Naive B cell (primary cell): Measurements from ENCODE around the gene ASPG. TPM values are rescaled to one million over a fixed set of nuclear protein-coding genes. Genes with fewer than 3 reads are reported as not detected.

Source experiments
- ATAC-seq, 2 donors: fragments of 150-1000 bp; cut with Tn5 transposase; 2 replicates each; pipeline ENCODE4 v1.10.0; 2021; ENCODE audit warnings: low read depth in 2 of 2, mild to moderate bottlenecking in 2 of 2, moderate library complexity in 2 of 2
- DNase-seq: peaks from one replicate; pipeline ENCODE4 v3.0.0; 2022
- H3K27ac Mint-ChIP-seq, 6 donors: one replicate each; pipeline ENCODE4 v1.8.0; 2020 to 2022; ENCODE audit warnings: mild to moderate bottlenecking in 6 of 6, mixed read lengths in 6 of 6, moderate library complexity in 5 of 6, inconsistent platforms in 2 of 6
- H3K27me3 Mint-ChIP-seq, 3 donors: one replicate each; pipeline ENCODE4 v1.8.0; 2021 to 2022; ENCODE audit warnings: mixed read lengths in 3 of 3, mild to moderate bottlenecking in 1 of 3
- H3K36me3 Mint-ChIP-seq, 2 donors: one replicate each; pipeline ENCODE4 v1.8.0; 2020 to 2022; ENCODE audit warnings: mixed read lengths in 2 of 2, inconsistent platforms in 1 of 2, mild to moderate bottlenecking in 1 of 2
- H3K4me1 Mint-ChIP-seq, 3 donors: one replicate each; pipeline ENCODE4 v1.8.0; 2020 to 2022; ENCODE audit warnings: mixed read lengths in 3 of 3, inconsistent platforms in 1 of 3, mild to moderate bottlenecking in 1 of 3, moderate library complexity in 1 of 3
- H3K4me3 Mint-ChIP-seq, 8 donors: one replicate each; pipeline ENCODE4 v1.8.0; 2020 to 2022; ENCODE audit warnings: mild to moderate bottlenecking in 8 of 8, mixed read lengths in 8 of 8, moderate library complexity in 8 of 8, inconsistent platforms in 2 of 8
- H3K9me3 Mint-ChIP-seq, 7 donors: one replicate each; pipeline ENCODE4 v1.8.0; 2020 to 2022; ENCODE audit warnings: mixed read lengths in 7 of 7, mild to moderate bottlenecking in 5 of 7, inconsistent platforms in 2 of 7, moderate library complexity in 1 of 7
- polyA plus RNA-seq, 6 donors: library from polyadenylated mRNA; unstranded; fragments of 300-500 nt; fragmentation: Illumina TruSeq; gene quantifications; one replicate each; pipeline ENCODE4 v1.2.3, GENCODE V29; 2021; ENCODE audit warnings: low read depth in 6 of 6

The ASPG gene
- polyA plus RNA-seq, 6 donors from 2014 or later: not detected

- Mint-ChIP-seq H3K36me3 (no peaks in the 10 kb centered on the region), H3K4me1 (peaks cover 11 to 16% (median 11%) of the 10 kb centered on the region in 3 donors), H3K27me3 (peaks cover 9 to 68% (median 42%) of the 10 kb centered on the region in 3 donors), H3K27ac (no peak overlapping the region), H3K9me3 (no peaks in the 10 kb centered on the region), H3K4me3 (peak overlapping the region; percentile 54 to 88 (median 79))
- DNase-seq: peak; percentile 42
- peak; percentile 77 to 78 for ATAC-seq
Measured at GRCh38 chr14:104137297-104138097, 52.0 kb downstream of the ASPG start.

GRCh38 chr14:104138098-104138717, 52.7 kb downstream of the ASPG start, which contains the start of gene KIF26A:
Gene KIF26A, plus strand, starts transcription at chr14:104138587. Its CDS starts 136 bp downstream, at chr14:104138723.
- no peaks in the 10 kb centered on the region for H3K9me3 Mint-ChIP-seq
- ATAC-seq (no peak), DNase-seq (no peak)
- H3K4me3 Mint-ChIP-seq: peak within 1 kb of the TSS in 7 of 8 donors; percentile 59 to 85 (median 75)
- H3K27me3 Mint-ChIP-seq: peaks cover 9 to 68% (median 44%) of the 10 kb centered on the region in 3 donors
- H3K27ac Mint-ChIP-seq: no peak within 1 kb of the TSS
- H3K36me3 Mint-ChIP-seq: no peaks in the 10 kb centered on the region
- H3K4me1 Mint-ChIP-seq: peaks cover 11 to 16% (median 11%) of the 10 kb centered on the region in 3 donors

GRCh38 chr14:104138718-104139459, 53.4 kb downstream of the ASPG start:
- ATAC-seq (no peak), DNase-seq (no peak)
- H3K27ac Mint-ChIP-seq: no peak overlapping the region
- H3K4me3 Mint-ChIP-seq: peak overlapping the region in 6 of 8 donors; percentile 10 to 73 (median 48)
- no peaks in the 10 kb centered on the region for H3K9me3 Mint-ChIP-seq
- H3K4me1 Mint-ChIP-seq: peaks cover 11 to 16% (median 11%) of the 10 kb centered on the region in 3 donors
- H3K27me3 Mint-ChIP-seq: peaks cover 8 to 61% (median 39%) of the 10 kb centered on the region in 3 donors
- H3K36me3 Mint-ChIP-seq: no peaks in the 10 kb centered on the region

GRCh38 chr14:104139460-104140212, 54.1 kb downstream of the ASPG start:
- ATAC-seq: no peak
- H3K27ac Mint-ChIP-seq: no peak overlapping the region
- H3K27me3 Mint-ChIP-seq: peaks cover 8 to 60% (median 32%) of the 10 kb centered on the region in 3 donors
- peaks cover 11 to 16% (median 11%) of the 10 kb centered on the region in 3 donors for H3K4me1 Mint-ChIP-seq
- peak overlapping the region in 6 of 8 donors; percentile 10 to 76 (median 50) for H3K4me3 Mint-ChIP-seq
- H3K9me3 Mint-ChIP-seq: no peaks in the 10 kb centered on the region
- no peaks in the 10 kb centered on the region for H3K36me3 Mint-ChIP-seq
- no peak for DNase-seq

GRCh38 chr14:104140213-104140462, 54.6 kb downstream of the ASPG start:
- no peak overlapping the region for H3K27ac Mint-ChIP-seq
- peaks cover 12 to 60% (median 32%) of the 10 kb centered on the region in 3 donors for H3K27me3 Mint-ChIP-seq
- no peaks in the 10 kb centered on the region for H3K36me3 Mint-ChIP-seq
- DNase-seq: no peak
- no peak for ATAC-seq
- H3K9me3 Mint-ChIP-seq: no peaks in the 10 kb centered on the region
- H3K4me3 Mint-ChIP-seq: peak overlapping the region in 3 of 8 donors; percentile 29 to 76 (median 50)
- H3K4me1 Mint-ChIP-seq: peaks cover 8 to 12% (median 11%) of the 10 kb centered on the region in 3 donors

- DNase-seq (no peak), ATAC-seq (no peak)
- H3K27ac Mint-ChIP-seq: peak overlapping the region in 1 of 6 donors; percentile 60
Measured at GRCh38 chr14:104140463-104141331, 55.2 kb downstream of the ASPG start.

GRCh38 chr14:104141621-104142091, 56.2 kb downstream of the ASPG start:
- Mint-ChIP-seq H3K27me3 (peaks cover 13 to 60% (median 36%) of the 10 kb centered on the region in 3 donors), H3K9me3 (no peaks in the 10 kb centered on the region), H3K27ac (no peak overlapping the region), H3K4me3 (no peak overlapping the region), H3K36me3 (no peaks in the 10 kb centered on the region), H3K4me1 (peaks cover 4 to 11% (median 10%) of the 10 kb centered on the region in 3 donors)
- ATAC-seq (no peak), DNase-seq (no peak)

More at GRCh38 chr14:104140463-104141331, 55.2 kb downstream of the ASPG start:
- Mint-ChIP-seq H3K4me1 (peaks cover 4 to 12% (median 9%) of the 10 kb centered on the region in 3 donors), H3K27me3 (peaks cover 13 to 57% (median 31%) of the 10 kb centered on the region in 3 donors), H3K36me3 (no peaks in the 10 kb centered on the region), H3K9me3 (no peaks in the 10 kb centered on the region), H3K4me3 (peak overlapping the region in 4 of 8 donors; percentile 29 to 76 (median 58))

GRCh38 chr14:104142136-104142945, 56.8 kb downstream of the ASPG start:
- no peak for ATAC-seq
- Mint-ChIP-seq H3K27ac (no peak overlapping the region), H3K4me1 (peaks cover 0 to 4% (median 4%) of the 10 kb centered on the region in 3 donors), H3K4me3 (no peak overlapping the region), H3K27me3 (peaks cover 13 to 54% (median 29%) of the 10 kb centered on the region in 3 donors), H3K9me3 (no peaks in the 10 kb centered on the region), H3K36me3 (no peaks in the 10 kb centered on the region)
- DNase-seq: no peak

- no peaks in the 10 kb centered on the region for H3K9me3 Mint-ChIP-seq
- H3K27me3 Mint-ChIP-seq: peaks cover 13 to 55% (median 29%) of the 10 kb centered on the region in 3 donors
- H3K4me3 Mint-ChIP-seq: peak overlapping the region in 1 of 8 donors; percentile 44
- H3K4me1 Mint-ChIP-seq: peaks cover 0 to 4% (median 4%) of the 10 kb centered on the region in 3 donors
- DNase-seq (no peak), ATAC-seq (no peak)
- H3K27ac Mint-ChIP-seq: no peak overlapping the region
- H3K36me3 Mint-ChIP-seq: no peaks in the 10 kb centered on the region
Measured at GRCh38 chr14:104142946-104143470, 57.5 kb downstream of the ASPG start.

GRCh38 chr14:104143521-104144452, 58.3 kb downstream of the ASPG start:
- no peak overlapping the region for H3K27ac Mint-ChIP-seq
- H3K27me3 Mint-ChIP-seq: peaks cover 13 to 60% (median 29%) of the 10 kb centered on the region in 3 donors
- ATAC-seq (no peak), DNase-seq (no peak)
- no peaks in the 10 kb centered on the region for H3K9me3 Mint-ChIP-seq
- H3K4me1 Mint-ChIP-seq: peaks cover 0 to 4% (median 4%) of the 10 kb centered on the region in 3 donors
- H3K36me3 Mint-ChIP-seq: no peaks in the 10 kb centered on the region
- H3K4me3 Mint-ChIP-seq: no peak overlapping the region
